Gastrocnemius medialis (tissue), 4 donors: ENCODE measurements around the gene CXXC5. TPM values are rescaled to one million over a fixed set of nuclear protein-coding genes. Genes with fewer than 3 reads are reported as not detected.
"Not testable (repeated sequence)": the region's sequence is repeated elsewhere in the genome, so short reads cannot be mapped to it uniquely, and the experiment has no call there.

Experiments used
- ATAC-seq, 2 donors: fragments of 150-250 bp; one replicate each; pipeline ENCODE4 v1.9.1; 2016
- DNase-seq, 2 donors: peaks; one replicate each; pipeline ENCODE4 v3.0.0-alpha.2; 2019
- H3K27ac ChIP-seq, 4 donors: fragments of 200-600 bp; sonication (generic); 1 replicate in 1 of 4; 2 replicates in 3 of 4; pipeline ENCODE4 v1.5.1; 2016 to 2018; ENCODE audit warnings: mild to moderate bottlenecking in 2 of 4, moderate library complexity in 1 of 4
- H3K27me3 ChIP-seq, 3 donors: fragments of 200-600 bp; sonication (generic) in 2 of 3; 1 replicate in 1 of 3; 2 replicates in 2 of 3; pipeline versions ENCODE4 v1.5.1 to v1.6.0; 2016 to 2019; ENCODE audit warnings: mild to moderate bottlenecking in 1 of 3, moderate library complexity in 1 of 3
- H3K36me3 ChIP-seq, 2 donors: fragments of 200-600 bp; sonication (generic) in 1 of 2; one replicate each; pipeline ENCODE4 v1.5.1; 2017 to 2018
- H3K4me1 ChIP-seq, 2 donors: fragments of 200-600 bp; sonication (generic) in 1 of 2; one replicate each; pipeline ENCODE4 v1.5.1; 2016 to 2017; ENCODE audit warnings: mild to moderate bottlenecking in 2 of 2
- H3K4me3 ChIP-seq, 4 donors: fragments of 200-600 bp; sonication (generic) in 3 of 4; 1 replicate in 1 of 4; 2 replicates in 3 of 4; pipeline ENCODE4 v1.5.1; 2016 to 2019; ENCODE audit warnings: mild to moderate bottlenecking in 2 of 4
- H3K9me3 ChIP-seq, 3 donors: fragments of 200-600 bp; sonication (generic) in 2 of 3; 1 replicate in 1 of 3; 2 replicates in 2 of 3; pipeline ENCODE4 v1.5.1; 2016 to 2019
- CTCF ChIP-seq, 5 experiments: fragments of 450-650 bp in 3 of 5; fragments of 200-600 bp in 2 of 5; sonication (generic) in 2 of 5; IDR thresholded peaks in 4 of 5; conservative IDR thresholded peaks in 1 of 5; 1 replicate in 4 of 5; 2 replicates in 1 of 5; pipeline ENCODE4 v1.5.1; 2016 to 2019; ENCODE audit warnings: antibody characterized with exemption in 5 of 5, mild to moderate bottlenecking in 3 of 5, moderate library complexity in 3 of 5
- POLR2A ChIP-seq, 2 donors: fragments of 450-650 bp; IDR thresholded peaks; one replicate each; pipeline ENCODE4 v1.6.1; 2017; ENCODE audit warnings: antibody characterized with exemption in 2 of 2, mild to moderate bottlenecking in 2 of 2, moderate library complexity in 2 of 2
- in situ Hi-C, 4 donors: fragments of 200-750 bp; cut with MboI; loops; one replicate each; pipeline versions ENCODE4 v1.15.0 to v1.8.0; 2017; ENCODE audit warnings: low sequenced_read_pairs in 4 of 4
- intact Hi-C: fragments of 100-400 bp; cut with DNase I; formaldehyde crosslinking; loops from one replicate; pipeline ENCODE4 v1.15.1; 2023; ENCODE audit warnings: low total_unique reads
- total RNA-seq, 4 donors: library from RNA; depleted of rRNA; stranded (reverse); fragments of >200 nt; gene quantifications; one replicate each; pipeline versions ENCODE4 v1.1.0 to v1.2.3, GENCODE V29; 2016

Gene CXXC5
- total RNA-seq, 4 donors from 2014 or later = 38.5 to 83.8 (median 60.9) TPM

- peaks cover 0 to 18% of the 10 kb centered on the region in 2 donors for H3K36me3 ChIP-seq
- ATAC-seq (no peak), DNase-seq (no peak)
- H3K27ac ChIP-seq = no peak overlapping the region
- TF ChIP-seq CTCF (IDR thresholded peaks at IDR 0.05 in 4 of 5, conservative IDR thresholded peaks at IDR 0.05 in 1 of 5) = no peak
- no peak for TF ChIP-seq POLR2A (IDR thresholded peaks at IDR 0.05)
- peaks cover 10 to 18% of the 10 kb centered on the region in 2 donors for H3K4me1 ChIP-seq
- H3K4me3 ChIP-seq = no peak overlapping the region
- in situ Hi-C loops (no loop called here), intact Hi-C loops (no loop called here)
- no peaks in the 10 kb centered on the region for H3K27me3 ChIP-seq
- no peaks in the 10 kb centered on the region for H3K9me3 ChIP-seq
Measured at GRCh38 chr5:139605887-139606286, 42.3 kb upstream of the CXXC5 start.

- H3K9me3 ChIP-seq = no peaks in the 10 kb centered on the region
- H3K27ac ChIP-seq = peak overlapping the region in 2 of 4 donors; percentile 18 to 20
- peaks cover 19 to 20% of the 10 kb centered on the region in 2 donors for H3K4me1 ChIP-seq
- in situ Hi-C loops = no loop called here
- intact Hi-C loops = no loop called here
- ATAC-seq (no peak), DNase-seq (no peak)
- no peak overlapping the region for H3K4me3 ChIP-seq
- H3K27me3 ChIP-seq = no peaks in the 10 kb centered on the region
- TF ChIP-seq CTCF (IDR thresholded peaks at IDR 0.05 in 4 of 5, conservative IDR thresholded peaks at IDR 0.05 in 1 of 5) = no peak
- no peak for TF ChIP-seq POLR2A (IDR thresholded peaks at IDR 0.05)
- H3K36me3 ChIP-seq = peaks cover 0 to 12% of the 10 kb centered on the region in 2 donors
Measured at GRCh38 chr5:139611703-139612584, 36.2 kb upstream of the CXXC5 start.

- DNase-seq = no peak
- Histone ChIP-seq H3K27ac (no peak overlapping the region), H3K4me3 (no peak overlapping the region), H3K4me1 (no peaks in the 10 kb centered on the region), H3K9me3 (no peaks in the 10 kb centered on the region), H3K36me3 (peaks cover 0 to 66% of the 10 kb centered on the region in 2 donors), H3K27me3 (no peaks in the 10 kb centered on the region)
- ATAC-seq = no peak
- TF ChIP-seq CTCF (IDR thresholded peaks at IDR 0.05 in 4 of 5, conservative IDR thresholded peaks at IDR 0.05 in 1 of 5) (no peak), POLR2A (IDR thresholded peaks at IDR 0.05) (no peak)
- in situ Hi-C loops = no loop called here
- intact Hi-C loops = no loop called here
Measured at GRCh38 chr5:139619861-139620260, 28.3 kb upstream of the CXXC5 start.

GRCh38 chr5:139625398-139625797, 22.8 kb upstream of the CXXC5 start:
- H3K27ac ChIP-seq, in situ Hi-C loops, DNase-seq, H3K4me3 ChIP-seq, H3K9me3 ChIP-seq, intact Hi-C loops, H3K27me3 ChIP-seq, ATAC-seq, H3K4me1 ChIP-seq: not testable (repeated sequence)
- H3K36me3 ChIP-seq = peaks cover 0 to 59% of the 10 kb centered on the region in 2 donors

GRCh38 chr5:139630855-139631254, 17.3 kb upstream of the CXXC5 start:
- Histone ChIP-seq H3K4me3 (no peak overlapping the region), H3K36me3 (peaks cover 0 to 26% of the 10 kb centered on the region in 2 donors), H3K27ac (no peak overlapping the region), H3K27me3 (no peaks in the 10 kb centered on the region), H3K9me3 (no peaks in the 10 kb centered on the region), H3K4me1 (peaks cover 2 to 12% of the 10 kb centered on the region in 2 donors)
- intact Hi-C loops (loop anchor here (5.0 to 10.0 kb wide), 3 partner anchors 54 to 544 kb away; partner anchors contain the start of gene CYSTM1), in situ Hi-C loops (loop anchor here (5.0 to 10.0 kb wide), 4 partner anchors 61 to 136 kb away; no protein-coding TSS in a partner anchor)
- DNase-seq (no peak), ATAC-seq (no peak)
- TF ChIP-seq CTCF (IDR thresholded peaks at IDR 0.05 in 4 of 5, conservative IDR thresholded peaks at IDR 0.05 in 1 of 5) = no peak
- TF ChIP-seq POLR2A (IDR thresholded peaks at IDR 0.05) = no peak
